Motor neuron (in vitro differentiated cells): ENCODE data around the gene FERMT2. TPM values are rescaled to one million over a fixed set of nuclear protein-coding genes. Genes with fewer than 3 reads are reported as not detected.

Source experiments
- ATAC-seq, 8 experiments: fragments of 200-7000 bp; cut with Tn5 transposase; replicated peaks in 6 of 8; 2 replicates each; pipeline ENCODE4 v1.8.0; 2021; ENCODE audit warnings: mild to moderate bottlenecking in 8 of 8, moderate library complexity in 8 of 8
- H3K27ac ChIP-seq, 2 donors: fragments of 250-450 bp; sonication (Bioruptor Pico); 2 replicates each; pipeline ENCODE4 v1.9.0; 2021; ENCODE audit warnings: antibody characterized with exemption in 2 of 2, mild to moderate bottlenecking in 2 of 2, moderate library complexity in 1 of 2
- H3K4me1 ChIP-seq, 2 donors: fragments of 250-450 bp; sonication (Bioruptor Pico); replicated peaks in 1 of 2; 2 replicates each; pipeline ENCODE4 v1.6.1; 2021; ENCODE audit warnings: antibody characterized with exemption in 2 of 2, mild to moderate bottlenecking in 2 of 2, moderate library complexity in 1 of 2
- H3K4me3 ChIP-seq, 5 donors: fragments of 250-450 bp; sonication (Bioruptor Pico); 2 replicates each; pipeline ENCODE4 v1.9.0; 2021; ENCODE audit warnings: antibody characterized with exemption in 5 of 5, mild to moderate bottlenecking in 5 of 5, moderate library complexity in 4 of 5
- WGBS, 10 experiments: fragments of 450-650 bp; shearing (Covaris generic); methylation state at CpG; one replicate each; pipeline ENCODE4 v1.0.0; 2022; 5-methylcytosine and 5-hydroxymethylcytosine counted together
- in situ Hi-C, 9 experiments: fragments of 400-800 bp; cut with MboI; loops; one replicate each; pipeline ENCODE4 v1.15.0; 2021; ENCODE audit warnings: low sequenced_read_pairs in 9 of 9, low pct_unique_long_range_greater_than_20kb in 2 of 9; ENCODE audit not compliant: unreplicated experiment in 9 of 9
- total RNA-seq, 8 experiments: library from RNA; unstranded; fragments of 300-600 nt; gene quantifications; 2 replicates each; pipeline versions ENCODE4 v1.2.3 to v1.2.4, GENCODE V29; 2022

Gene FERMT2
- total RNA-seq, 8 experiments from 2014 or later, result 28.5 to 148 (median 64.9) TPM

- Histone ChIP-seq H3K4me3 (no peak overlapping the region), H3K4me1 (no peaks in the 10 kb centered on the region), H3K27ac (no peak overlapping the region)
- in situ Hi-C loops, result loop anchor here in 2 of 9 experiments (25.0 kb wide), 2 partner anchors 229 to 254 kb away; no protein-coding TSS in a partner anchor
- WGBS, 10 experiments, result 83 to 100% (median 100%) methylated on average over 1 of the region's 1 CpG; no CpG with 5 or more reads in 3 of the 10 experiments
- ATAC-seq, result no peak
These were observed 142.7 kb downstream of the FERMT2 start for GRCh38 chr14:52808101-52808500.

Other genes starting within 250 kb of the FERMT2 start
- 100 to 1,000 TPM in 6 of 8 experiments, 10 to 100 TPM in 2; 96.8 to 126 (median 105) TPM for gene PSMC6, start 243.8 kb downstream of the FERMT2 start, total RNA-seq
- gene STYX, start 220.9 kb downstream of the FERMT2 start, total RNA-seq, result 10 to 100 TPM; 10.6 to 23.6 (median 13.9) TPM
- gene GNPNAT1, start 159.4 kb downstream of the FERMT2 start, total RNA-seq, result 10 to 100 TPM in 5 of 8 experiments, 1 to 10 TPM in 3; 7.0 to 89.5 (median 13.5) TPM
- gene DDHD1, start 202.3 kb upstream of the FERMT2 start, total RNA-seq, result 10 to 100 TPM; 14.1 to 43.8 (median 17.3) TPM